OCI-M1 (cell line): ENCODE measurements around the gene CCDC169.

Experiments
- DNase-seq: peaks from one replicate; lab custom pipeline; 2025; lab: John Stamatoyannopoulos, UW

CCDC169 gene

DNA sequence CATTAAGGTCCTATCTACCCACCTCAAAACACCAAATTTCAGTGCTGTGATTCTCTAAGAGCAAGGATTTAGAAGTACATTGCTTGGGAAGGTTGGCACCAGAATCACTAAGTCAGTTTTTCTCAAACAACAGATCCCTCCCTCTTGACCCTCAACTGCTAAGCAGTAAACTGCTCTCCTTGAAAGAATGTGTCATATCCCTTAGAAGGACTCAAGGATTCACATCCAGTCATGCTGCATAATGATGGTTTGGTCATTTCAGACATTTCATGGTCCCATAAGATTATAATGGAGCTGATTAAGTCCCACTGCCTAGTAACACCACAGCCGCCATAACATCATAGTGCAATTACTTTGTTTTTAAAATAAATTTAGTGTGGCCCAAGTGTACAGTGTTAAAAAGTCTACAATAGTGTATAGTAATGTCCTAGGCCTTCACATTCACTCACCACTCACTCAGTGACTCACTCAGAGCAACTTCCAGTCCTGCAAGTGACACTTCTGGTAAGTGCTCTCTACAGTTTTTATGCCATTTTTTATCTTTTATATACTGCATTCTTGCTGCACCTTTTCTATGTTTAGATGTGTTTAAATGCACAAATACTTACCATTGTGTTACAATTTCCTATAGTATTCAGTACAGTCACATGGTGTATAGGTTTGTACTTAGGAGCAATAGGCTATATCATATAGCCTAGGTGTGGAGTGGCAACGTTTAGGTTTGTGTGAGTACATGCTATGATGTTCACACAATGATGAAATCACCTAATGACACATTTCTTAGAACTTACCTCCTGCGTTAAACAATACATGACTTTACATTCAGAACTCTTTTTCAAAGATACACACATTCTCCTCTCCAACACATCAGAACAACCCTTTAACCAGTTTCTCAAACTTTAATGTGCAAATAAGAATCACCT, 15.7 kb upstream of the CCDC169 start:
- DNase-seq = no peak

DNA sequence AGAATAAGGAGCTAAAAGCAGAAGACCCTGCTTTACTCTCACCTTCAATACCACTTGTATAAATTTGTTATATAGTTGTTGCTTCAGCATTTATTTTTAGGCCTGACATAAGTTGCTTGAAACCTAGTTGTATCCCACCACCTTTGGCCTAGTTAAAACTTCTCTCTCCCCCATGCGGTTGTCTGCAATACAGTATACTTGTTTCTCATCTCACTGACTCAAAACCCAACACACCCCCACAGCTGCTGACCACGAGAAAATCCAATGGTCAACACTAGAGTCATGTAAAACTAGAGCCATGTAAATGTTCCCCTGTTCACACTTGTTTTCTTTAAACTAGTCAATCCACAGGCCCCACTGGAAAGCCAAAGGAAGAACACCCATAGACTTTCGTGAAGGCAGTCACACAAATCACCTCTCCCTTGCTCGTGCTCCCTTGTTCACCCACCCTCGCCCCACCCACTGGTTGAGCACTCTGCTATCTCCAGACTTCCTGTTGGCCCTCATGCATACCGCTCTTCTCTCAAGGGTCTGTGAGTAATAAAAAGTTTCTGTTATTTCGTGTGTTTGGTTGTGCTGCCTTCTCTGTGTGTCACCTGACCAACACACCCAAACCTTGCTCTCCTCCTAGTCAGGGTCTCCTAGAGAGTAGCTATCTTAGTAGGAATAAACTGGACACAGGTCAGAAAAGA, 12.9 kb upstream of the CCDC169 start:
- no peak for DNase-seq

GRCh38 chr13:36302289-36302688, 4.7 kb upstream of the CCDC169 start:
- no peak for DNase-seq

GRCh38 chr13:36299469-36299868, 1.9 kb upstream of the CCDC169 start:
- peak; percentile 57 for DNase-seq

DNA sequence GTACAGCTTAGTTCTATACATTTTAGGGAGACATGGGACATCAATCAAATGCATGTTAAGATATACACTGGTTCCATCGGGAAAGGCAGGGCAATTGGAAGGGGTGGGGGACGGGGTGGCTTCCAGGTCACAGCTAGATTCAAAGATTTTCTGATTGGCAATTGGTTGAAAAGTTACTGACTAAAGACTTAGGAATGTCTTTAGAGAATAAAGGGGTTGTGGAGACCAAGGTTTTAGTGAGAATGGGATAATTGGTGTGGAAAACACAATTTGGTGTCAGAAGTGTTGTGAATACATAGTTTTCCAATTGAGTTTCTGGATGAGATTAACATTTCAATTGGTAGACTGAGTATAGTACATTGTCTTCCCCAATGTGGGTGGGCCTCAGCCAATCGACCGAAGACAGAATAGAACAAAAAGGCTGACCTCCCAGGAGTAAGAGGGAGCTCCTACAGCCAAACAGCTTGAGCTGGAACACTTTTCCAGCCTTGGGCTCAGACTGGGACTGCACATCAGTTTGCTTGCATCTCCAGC, 988 bp upstream of the CCDC169 start:
- no peak for DNase-seq

- DNase-seq = peak; percentile 38
Observed at GRCh38 chr13:36294096-36294495, 3.5 kb downstream of the CCDC169 start.

GRCh38 chr13:36293497-36293896, 4.1 kb downstream of the CCDC169 start:
- DNase-seq = no peak

GRCh38 chr13:36288794-36289391, 8.7 kb downstream of the CCDC169 start:
- DNase-seq = peak; percentile 49

- no peak for DNase-seq
Observed at GRCh38 chr13:36286006-36286405, 11.6 kb downstream of the CCDC169 start.

- DNase-seq = peak; percentile 64
Observed at GRCh38 chr13:36282821-36283432, 14.7 kb downstream of the CCDC169 start.

DNA sequence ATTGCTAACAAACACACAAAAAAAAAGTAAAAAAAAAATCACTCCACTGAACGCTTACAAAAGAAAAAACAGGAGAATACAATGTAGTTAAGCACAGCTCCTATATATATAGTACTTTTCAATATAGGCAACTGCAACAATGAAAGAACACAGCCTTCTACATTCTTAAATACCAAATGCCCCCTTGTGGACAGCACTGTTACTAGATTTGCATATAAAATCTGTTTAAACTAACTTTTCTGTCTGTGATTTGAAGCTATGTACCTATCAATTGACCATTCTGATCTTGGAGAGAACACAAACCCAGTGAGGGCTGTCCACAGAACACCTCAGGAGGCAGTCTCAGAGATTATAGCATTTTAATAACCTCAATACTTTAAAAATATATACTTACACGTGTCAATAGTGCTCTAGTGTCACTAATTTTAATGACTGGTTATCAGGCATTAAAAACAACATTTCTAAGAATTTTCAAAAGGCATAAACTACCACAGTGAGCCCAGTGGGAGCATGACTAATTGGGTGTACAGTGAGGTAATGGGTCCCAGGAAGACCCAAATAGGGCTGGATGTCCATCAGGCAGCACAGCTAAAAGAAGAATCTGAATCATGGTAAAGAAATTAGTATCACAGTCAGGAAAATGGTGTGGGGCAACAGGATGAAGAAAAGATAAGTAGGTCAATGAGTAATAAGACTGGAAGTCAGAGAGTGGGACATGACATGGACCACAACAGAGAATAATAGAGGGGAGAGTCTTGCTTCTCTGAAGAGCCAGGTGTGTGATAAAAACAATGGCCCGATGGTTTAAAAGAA, 22.2 kb downstream of the CCDC169 start:
- peak; percentile 81 for DNase-seq

- DNase-seq = no peak
Observed at GRCh38 chr13:36273431-36273830, 24.2 kb downstream of the CCDC169 start.

DNA sequence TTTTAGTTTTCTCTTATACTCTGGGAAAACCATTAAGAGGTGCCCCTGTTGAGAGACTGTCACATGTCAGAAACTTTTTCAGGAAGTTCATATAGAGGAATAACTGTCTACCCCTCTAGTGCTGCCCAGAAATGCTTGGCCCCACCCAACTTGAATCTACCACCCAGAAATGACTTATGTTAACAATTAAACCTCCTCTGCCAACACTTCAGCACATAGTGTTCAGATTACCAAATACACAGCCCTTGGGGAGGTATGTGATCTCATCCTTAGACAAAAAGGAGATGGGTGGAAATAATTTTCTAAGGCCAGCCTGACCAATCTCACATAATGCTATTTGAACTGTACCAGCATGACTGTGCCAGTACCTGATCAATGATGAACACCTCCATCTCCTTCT, 35.6 kb downstream of the CCDC169 start:
- DNase-seq = no peak

GRCh38 chr13:36261011-36261410, 36.6 kb downstream of the CCDC169 start:
- DNase-seq = no peak

GRCh38 chr13:36259361-36260137, 38.1 kb downstream of the CCDC169 start:
- no peak for DNase-seq

DNA sequence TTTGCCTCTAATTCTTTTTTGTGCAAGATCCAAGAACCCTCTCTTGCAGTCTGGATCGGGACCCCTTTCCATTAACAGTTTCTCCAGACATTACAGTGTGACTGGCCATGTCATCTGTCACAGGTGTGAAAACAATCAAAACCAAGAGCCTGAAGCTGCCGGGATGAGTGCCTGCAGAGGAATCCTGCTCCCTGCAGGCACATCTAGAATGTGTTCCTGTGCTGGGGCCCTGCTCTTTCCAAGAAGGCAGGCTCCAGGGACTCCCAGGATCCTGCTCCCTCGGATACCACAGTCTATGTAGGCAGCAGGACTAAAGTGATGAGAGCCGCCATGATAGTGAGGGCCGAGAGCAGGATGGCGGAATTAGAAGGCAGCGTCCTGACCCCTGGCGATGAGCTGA, 38.8 kb downstream of the CCDC169 start:
- DNase-seq = no peak

DNA sequence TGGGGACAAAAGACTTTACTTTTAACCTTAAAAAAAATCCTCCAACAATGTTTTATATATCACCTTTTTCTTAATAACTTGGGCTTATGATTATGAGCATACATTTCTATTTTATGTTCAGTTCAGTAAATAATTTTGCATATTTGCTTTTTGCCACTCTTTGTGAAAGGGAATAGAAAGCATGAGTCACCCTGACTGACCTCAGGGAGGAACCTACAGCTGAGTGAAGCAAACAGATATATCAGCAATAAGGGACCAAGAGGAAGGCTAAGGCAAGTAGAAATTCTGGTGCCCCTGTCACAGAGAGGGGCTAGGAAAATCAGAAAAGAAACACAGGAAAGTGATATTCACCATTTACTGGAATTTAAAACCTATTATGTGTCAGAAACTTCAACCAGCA, 46.1 kb downstream of the CCDC169 start:
- peak; percentile 48 for DNase-seq

DNA sequence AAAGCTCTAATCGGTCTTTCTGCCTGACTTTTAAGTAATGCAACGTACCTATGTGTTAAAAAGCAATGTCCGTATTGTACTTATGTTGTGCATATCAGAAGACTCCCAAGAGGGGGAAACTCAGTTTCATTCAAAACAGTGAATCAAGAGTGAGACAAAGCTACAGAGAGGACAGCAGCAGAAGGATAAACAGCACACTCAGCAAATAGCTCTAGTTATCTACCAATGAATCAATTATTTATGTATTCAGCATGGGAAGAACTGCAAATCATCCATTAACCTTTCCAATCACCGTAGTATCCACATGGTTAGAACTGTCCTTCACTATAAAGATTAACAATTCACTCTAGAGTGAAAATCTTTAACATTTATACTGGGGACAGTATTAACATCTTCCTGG, 46.6 kb downstream of the CCDC169 start:
- DNase-seq = no peak

- DNase-seq = no peak
Observed at GRCh38 chr13:36248700-36249099, 48.9 kb downstream of the CCDC169 start.

- DNase-seq = no peak
Observed at GRCh38 chr13:36244990-36245389, 52.6 kb downstream of the CCDC169 start.

DNA sequence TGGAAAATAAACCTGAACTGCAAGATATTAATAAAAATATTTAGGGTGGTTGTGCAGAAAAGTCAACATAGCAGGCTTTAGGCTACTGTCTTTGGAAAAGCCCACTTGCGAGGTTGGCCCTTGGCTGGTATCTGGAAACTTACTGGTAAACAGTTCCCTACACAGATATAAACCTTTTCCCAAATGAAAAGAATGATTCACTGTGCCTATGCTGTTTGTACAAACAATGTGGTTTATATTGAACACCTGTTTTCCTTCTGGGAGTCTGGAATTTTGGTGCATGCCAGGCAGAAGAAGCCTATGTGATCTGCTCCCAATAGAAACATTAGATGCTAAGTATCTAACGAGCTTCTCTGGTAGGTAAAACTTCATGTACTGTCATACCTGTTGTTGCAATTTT, 53.5 kb downstream of the CCDC169 start:
- DNase-seq = no peak
